GM19023 (cell line): Measurements from ENCODE around the gene MEOX1.

Source experiments
- ATAC-seq: cut with Tn5 transposase; IDR thresholded peaks from one replicate; pipeline ENCODE4 v1.9.1; 2021; ENCODE audit warnings: mild to moderate bottlenecking, moderate library complexity; ENCODE audit not compliant: unreplicated experiment

The MEOX1 gene

GRCh38 chr17:43597624-43598356 lies 63.9 kb downstream of the MEOX1 start:
- ATAC-seq = no peak

- no peak for ATAC-seq
Measured at GRCh38 chr17:43595466-43595865, 66.3 kb downstream of the MEOX1 start.

GRCh38 chr17:43591779-43592562 lies 69.8 kb downstream of the MEOX1 start:
- ATAC-seq = no peak

GRCh38 chr17:43591001-43591400 lies 70.7 kb downstream of the MEOX1 start:
- no peak for ATAC-seq
